NCI-H2107 (cell line): ENCODE results near the gene KIDINS220.

Experiments
- DNase-seq: peaks from one replicate; lab custom pipeline; 2025; lab: John Stamatoyannopoulos, UW

The KIDINS220 gene

GRCh38 chr2:8805278-8806210, 31.9 kb downstream of the KIDINS220 start:
- no peak for DNase-seq

- no peak for DNase-seq
These were observed 33.6 kb downstream of the KIDINS220 start for GRCh38 chr2:8803658-8804379.

- DNase-seq, result no peak
These were observed 34.7 kb downstream of the KIDINS220 start for GRCh38 chr2:8802741-8803140.

GRCh38 chr2:8800821-8801220, 36.6 kb downstream of the KIDINS220 start:
- no peak for DNase-seq

- DNase-seq, result no peak
These were observed 37.2 kb downstream of the KIDINS220 start for GRCh38 chr2:8800218-8800617.

GRCh38 chr2:8799004-8799403, 38.4 kb downstream of the KIDINS220 start:
- DNase-seq, result no peak

GRCh38 chr2:8798393-8798792, 39.0 kb downstream of the KIDINS220 start:
- DNase-seq, result no peak

GRCh38 chr2:8797682-8798081, 39.7 kb downstream of the KIDINS220 start:
- DNase-seq, result no peak

GRCh38 chr2:8796878-8797550, 40.4 kb downstream of the KIDINS220 start:
- no peak for DNase-seq

- no peak for DNase-seq
These were observed 41.0 kb downstream of the KIDINS220 start for GRCh38 chr2:8796315-8796848.

- DNase-seq, result no peak
These were observed 42.2 kb downstream of the KIDINS220 start for GRCh38 chr2:8794923-8795825.

- no peak for DNase-seq
These were observed 46.7 kb downstream of the KIDINS220 start for GRCh38 chr2:8790739-8791162.

- DNase-seq, result no peak
These were observed 51.0 kb downstream of the KIDINS220 start for GRCh38 chr2:8786463-8786862.

GRCh38 chr2:8779795-8780671, 57.4 kb downstream of the KIDINS220 start:
- DNase-seq, result no peak

- DNase-seq, result no peak
These were observed 63.0 kb downstream of the KIDINS220 start for GRCh38 chr2:8774371-8774770.

GRCh38 chr2:8767324-8767723, 70.1 kb downstream of the KIDINS220 start:
- no peak for DNase-seq

- peak; percentile 12 for DNase-seq
These were observed 75.8 kb downstream of the KIDINS220 start for GRCh38 chr2:8761529-8762164.

- no peak for DNase-seq
These were observed 80.7 kb downstream of the KIDINS220 start for GRCh38 chr2:8756716-8757115.

- DNase-seq, result no peak
These were observed 81.2 kb downstream of the KIDINS220 start for GRCh38 chr2:8756230-8756629.
